Cardiac muscle cell (in vitro differentiated cells and primary cell): ENCODE data around the gene MCM8. TPM values are rescaled to one million over a fixed set of nuclear protein-coding genes. Genes with fewer than 3 reads are reported as not detected.

ENCODE experiments used
- DNase-seq, 2 donors: peaks; one replicate each; pipeline versions ENCODE4 v3.0.0 to v3.0.0-alpha.2; 2010 to 2017; ENCODE audit warnings: low read depth in 1 of 2, low spot score in 1 of 2
- H3K27ac ChIP-seq: fragments of 200-600 bp; sonication (generic); 2 replicates; pipeline ENCODE4 v1.5.1; 2016
- H3K27me3 ChIP-seq: fragments of 200-600 bp; sonication (generic); 2 replicates; pipeline ENCODE4 v1.6.0; 2016; ENCODE audit warnings: control low read depth
- H3K36me3 ChIP-seq: fragments of 200-600 bp; sonication (generic); 2 replicates; pipeline ENCODE4 v1.5.1; 2016; ENCODE audit warnings: control low read depth
- H3K4me1 ChIP-seq: fragments of 200-600 bp; sonication (generic); 2 replicates; pipeline ENCODE4 v1.8.1; 2017; ENCODE audit warnings: low read depth, mild to moderate bottlenecking, mixed run types
- H3K4me3 ChIP-seq: fragments of 200-600 bp; sonication (generic); 2 replicates; pipeline ENCODE4 v1.5.1; 2016; ENCODE audit warnings: mild to moderate bottlenecking
- H3K9me3 ChIP-seq: fragments of 200-600 bp; sonication (generic); 2 replicates; pipeline ENCODE4 v1.5.1; 2017; ENCODE audit warnings: low read depth, mild to moderate bottlenecking, control low read depth
- polyA plus RNA-seq: library from polyadenylated mRNA; unstranded; fragments of >200 nt; fragmentation: Nextera tagmentation; extraction: Ambion mirVana; gene quantifications from 2 replicates; pipeline ENCODE4 v1.2.1, GENCODE V29; 2016
- total RNA-seq: library from RNA; depleted of rRNA; stranded (reverse); fragments of >200 nt; gene quantifications from 2 replicates; pipeline ENCODE4 v1.2.3, GENCODE V29; 2016
- TF ChIP-seq, protein P1 (sequence below): IDR thresholded peaks from 2 replicates; pipeline ENCODE4 v1.5.1; 2012; ENCODE audit warnings: low read depth, mild to moderate bottlenecking, low read length

The MCM8 gene
- total and polyA plus RNA-seq, 2 experiments from 2014 or later: 1.5 to 9.4 TPM

DNA sequence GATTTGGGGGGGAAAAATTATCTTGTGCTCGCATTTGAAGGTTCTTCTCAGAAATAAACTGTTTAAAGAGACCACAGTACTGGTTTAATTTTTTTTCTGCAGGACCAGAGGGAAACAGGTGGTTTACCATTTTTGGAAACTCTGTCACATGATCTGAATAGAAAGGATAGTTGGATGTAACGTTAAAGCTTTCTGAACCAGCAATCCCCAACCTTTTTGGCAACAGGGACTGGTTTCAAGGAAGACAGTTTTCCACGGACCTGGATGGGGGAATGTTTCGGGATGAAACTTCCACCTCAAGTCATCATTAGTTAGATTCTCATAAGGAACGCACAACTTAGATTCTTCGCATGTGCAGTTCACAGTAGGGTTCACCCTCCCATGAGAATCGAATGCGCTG lies 50.4 kb downstream of the MCM8 start:
- no peak for DNase-seq
- Histone ChIP-seq H3K9me3 (no peaks in the 10 kb centered on the region), H3K4me3 (no peak overlapping the region), H3K27me3 (no peaks in the 10 kb centered on the region), H3K27ac (no peak overlapping the region), H3K36me3 (no peaks in the 10 kb centered on the region), H3K4me1 (no peaks in the 10 kb centered on the region)
- TF ChIP-seq, protein P1, sequence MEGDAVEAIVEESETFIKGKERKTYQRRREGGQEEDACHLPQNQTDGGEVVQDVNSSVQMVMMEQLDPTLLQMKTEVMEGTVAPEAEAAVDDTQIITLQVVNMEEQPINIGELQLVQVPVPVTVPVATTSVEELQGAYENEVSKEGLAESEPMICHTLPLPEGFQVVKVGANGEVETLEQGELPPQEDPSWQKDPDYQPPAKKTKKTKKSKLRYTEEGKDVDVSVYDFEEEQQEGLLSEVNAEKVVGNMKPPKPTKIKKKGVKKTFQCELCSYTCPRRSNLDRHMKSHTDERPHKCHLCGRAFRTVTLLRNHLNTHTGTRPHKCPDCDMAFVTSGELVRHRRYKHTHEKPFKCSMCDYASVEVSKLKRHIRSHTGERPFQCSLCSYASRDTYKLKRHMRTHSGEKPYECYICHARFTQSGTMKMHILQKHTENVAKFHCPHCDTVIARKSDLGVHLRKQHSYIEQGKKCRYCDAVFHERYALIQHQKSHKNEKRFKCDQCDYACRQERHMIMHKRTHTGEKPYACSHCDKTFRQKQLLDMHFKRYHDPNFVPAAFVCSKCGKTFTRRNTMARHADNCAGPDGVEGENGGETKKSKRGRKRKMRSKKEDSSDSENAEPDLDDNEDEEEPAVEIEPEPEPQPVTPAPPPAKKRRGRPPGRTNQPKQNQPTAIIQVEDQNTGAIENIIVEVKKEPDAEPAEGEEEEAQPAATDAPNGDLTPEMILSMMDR: no peak

DNA sequence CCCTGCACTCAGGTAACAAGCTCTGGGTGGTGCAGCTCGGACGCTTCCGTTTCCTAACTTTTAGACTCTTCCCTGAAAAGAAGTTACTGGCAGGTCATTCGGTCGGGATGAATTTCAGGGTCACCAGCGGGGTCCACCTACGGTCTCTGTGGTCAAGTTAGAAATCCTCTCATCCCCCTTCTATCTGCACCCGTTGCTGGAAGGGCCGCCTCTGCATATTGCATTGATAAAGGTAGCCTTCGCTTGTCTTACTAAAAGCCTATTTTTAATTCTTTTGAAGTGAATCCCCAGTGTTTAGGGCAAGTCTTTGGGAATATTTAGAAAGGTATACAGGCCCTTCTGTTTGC lies 56.1 kb downstream of the MCM8 start:
- Histone ChIP-seq H3K36me3 (peaks cover 20% of the 10 kb centered on the region), H3K9me3 (no peaks in the 10 kb centered on the region), H3K4me1 (peaks cover 7% of the 10 kb centered on the region), H3K4me3 (peak overlapping the region; percentile 81), H3K27me3 (no peaks in the 10 kb centered on the region), H3K27ac (peak overlapping the region; percentile 95)
- no peak for DNase-seq
- TF ChIP-seq, protein P1: no peak

DNA sequence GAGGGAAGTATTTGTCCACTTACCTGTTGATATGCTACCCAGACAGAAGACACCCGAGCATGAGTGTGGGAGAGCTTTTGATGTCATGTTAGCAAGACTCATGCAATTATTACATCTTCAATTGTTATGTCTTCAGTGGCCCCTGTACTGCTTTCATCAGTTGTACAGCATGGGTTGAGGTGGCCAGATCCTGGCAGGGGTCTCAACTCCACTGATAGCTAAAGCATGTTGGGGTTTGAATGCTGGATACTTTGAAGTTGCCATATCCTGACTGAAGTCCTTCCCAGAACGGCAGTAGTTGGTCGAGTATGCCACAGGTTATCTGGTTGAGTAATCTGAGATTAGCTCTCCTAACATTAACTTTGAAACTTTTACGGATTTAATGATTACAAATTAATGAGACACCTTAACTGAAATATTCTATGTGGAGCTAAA lies 56.7 kb downstream of the MCM8 start:
- Histone ChIP-seq H3K27me3 (no peaks in the 10 kb centered on the region), H3K4me3 (peak overlapping the region; percentile 81), H3K9me3 (no peaks in the 10 kb centered on the region), H3K4me1 (peaks cover 13% of the 10 kb centered on the region), H3K27ac (peak overlapping the region; percentile 95), H3K36me3 (peaks cover 26% of the 10 kb centered on the region)
- no peak for DNase-seq
- TF ChIP-seq, protein P1: no peak

DNA sequence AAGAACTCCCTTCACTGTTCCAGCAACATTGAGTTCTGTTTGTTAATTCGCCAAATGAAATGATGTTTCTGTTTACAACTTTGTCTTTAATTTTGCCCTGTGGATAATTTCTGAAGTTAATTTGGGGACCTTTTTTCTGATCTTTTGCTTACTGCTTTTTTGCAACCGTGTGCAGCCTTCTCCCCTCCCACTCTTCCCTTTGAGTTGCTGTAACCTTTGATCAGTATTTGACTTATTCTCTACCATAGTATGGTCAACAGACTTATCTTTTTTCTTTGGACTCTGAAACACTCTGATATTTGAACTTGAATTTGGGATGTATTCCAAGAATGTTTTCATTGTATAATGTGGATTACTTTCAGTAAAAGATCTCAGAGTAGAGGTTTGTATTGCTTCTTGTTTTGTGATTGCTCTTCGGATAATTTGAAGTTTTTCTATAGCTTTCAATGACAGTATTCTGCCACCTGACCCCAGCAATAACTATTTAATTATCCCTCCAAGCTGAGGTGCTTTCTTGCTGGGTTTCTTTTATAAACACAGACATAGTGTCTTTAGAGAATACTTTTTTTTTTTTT lies 57.2 kb downstream of the MCM8 start:
- no peaks in the 10 kb centered on the region for H3K27me3 ChIP-seq
- H3K9me3 ChIP-seq: no peaks in the 10 kb centered on the region
- peak overlapping the region; percentile 95 for H3K27ac ChIP-seq
- H3K4me1 ChIP-seq: peaks cover 16% of the 10 kb centered on the region
- DNase-seq: no peak
- peak overlapping the region; percentile 81 for H3K4me3 ChIP-seq
- TF ChIP-seq, protein P1: no peak
- peaks cover 31% of the 10 kb centered on the region for H3K36me3 ChIP-seq

DNA sequence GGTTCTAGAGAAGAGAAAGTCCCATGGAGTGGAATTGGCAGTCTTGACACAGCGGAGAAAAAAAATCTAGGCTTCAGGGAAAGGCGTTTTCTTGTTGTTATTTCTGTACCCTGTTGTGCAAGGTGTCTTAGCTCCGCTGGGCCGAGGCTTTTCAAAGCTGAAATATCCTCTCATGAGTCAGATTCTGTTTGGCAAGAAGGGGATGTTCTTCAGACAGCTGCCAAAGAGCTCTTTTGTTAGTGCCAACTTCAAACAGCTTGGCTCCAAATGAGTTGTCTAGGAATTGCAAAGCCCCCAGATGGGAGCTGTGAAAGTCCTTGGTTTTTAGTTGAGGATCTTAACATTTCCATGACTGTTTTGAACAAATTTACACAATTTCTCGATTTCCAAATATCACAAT lies 57.8 kb downstream of the MCM8 start:
- TF ChIP-seq, protein P1: no peak
- H3K27ac ChIP-seq: peak overlapping the region; percentile 71
- H3K4me3 ChIP-seq: peak overlapping the region; percentile 81
- H3K36me3 ChIP-seq: peaks cover 37% of the 10 kb centered on the region
- DNase-seq: peak; percentile 22 to 96
- H3K9me3 ChIP-seq: no peaks in the 10 kb centered on the region
- no peaks in the 10 kb centered on the region for H3K27me3 ChIP-seq
- H3K4me1 ChIP-seq: peaks cover 16% of the 10 kb centered on the region
